Calu3 (cell line): ENCODE data around the gene AP3S2. TPM values are rescaled to one million over a fixed set of nuclear protein-coding genes. Genes with fewer than 3 reads are reported as not detected.
A peak's percentile ranks its signal among the peaks of the same experiment; 100 is the strongest.
"Not testable (repeated sequence)": the region's sequence is repeated elsewhere in the genome, so short reads cannot be mapped to it uniquely, and the experiment has no call there.

Experiments
- BruUV-seq: library from RNA; stranded (reverse); fragments of 400-500 nt; replicated peaks from 2 replicates; lab custom pipeline; 2021; lab: Mats Ljungman, UMichigan
- CTCF ChIA-PET: fragments of 300-600 bp; sonication (Branson Sonifier 250); formaldehyde crosslinking; loops from one replicate; lab custom pipeline; 2022; ENCODE audit warnings: antibody characterized with exemption; lab: Charles Lee
- DNase-seq: peaks from one replicate; pipeline ENCODE4 v3.0.0; 2022
- H3K27ac Mint-ChIP-seq: one replicate; pipeline ENCODE4 v1.8.0; 2022; ENCODE audit warnings: mixed read lengths; ENCODE audit not compliant: unreplicated experiment
- H3K27me3 Mint-ChIP-seq: one replicate; pipeline ENCODE4 v1.8.0; 2022; ENCODE audit warnings: mixed read lengths; ENCODE audit not compliant: unreplicated experiment
- H3K36me3 Mint-ChIP-seq: one replicate; pipeline ENCODE4 v1.8.0; 2022; ENCODE audit warnings: mild to moderate bottlenecking, moderate library complexity, mixed read lengths; ENCODE audit not compliant: insufficient read depth, unreplicated experiment
- H3K4me1 Mint-ChIP-seq: one replicate; pipeline ENCODE4 v1.8.0; 2022; ENCODE audit warnings: mild to moderate bottlenecking, low read depth, mixed read lengths; ENCODE audit not compliant: unreplicated experiment
- H3K4me3 Mint-ChIP-seq: one replicate; pipeline ENCODE4 v1.8.0; 2022; ENCODE audit warnings: mild to moderate bottlenecking, low read depth, moderate library complexity, mixed read lengths; ENCODE audit not compliant: unreplicated experiment
- H3K9me3 Mint-ChIP-seq: one replicate; pipeline ENCODE4 v1.8.0; 2022; ENCODE audit warnings: low read depth, mixed read lengths; ENCODE audit not compliant: unreplicated experiment
- CTCF ChIP-seq: fragments of 200-600 bp; IDR thresholded peaks from one replicate; pipeline ENCODE4 v1.8.0; 2022; ENCODE audit warnings: antibody characterized with exemption; ENCODE audit not compliant: unreplicated experiment
- intact Hi-C: fragments of 100-400 bp; cut with micrococcal nuclease; formaldehyde crosslinking; loops from one replicate; pipeline ENCODE4 v1.10.0; 2022; ENCODE audit not compliant: unreplicated experiment
- total RNA-seq: library from RNA; stranded (reverse); gene quantifications from 2 replicates; pipeline ENCODE4 v1.2.3, GENCODE V29; 2022

AP3S2 gene
- total RNA-seq, 1 experiment from 2014 or later = 46.2 TPM

DNA sequence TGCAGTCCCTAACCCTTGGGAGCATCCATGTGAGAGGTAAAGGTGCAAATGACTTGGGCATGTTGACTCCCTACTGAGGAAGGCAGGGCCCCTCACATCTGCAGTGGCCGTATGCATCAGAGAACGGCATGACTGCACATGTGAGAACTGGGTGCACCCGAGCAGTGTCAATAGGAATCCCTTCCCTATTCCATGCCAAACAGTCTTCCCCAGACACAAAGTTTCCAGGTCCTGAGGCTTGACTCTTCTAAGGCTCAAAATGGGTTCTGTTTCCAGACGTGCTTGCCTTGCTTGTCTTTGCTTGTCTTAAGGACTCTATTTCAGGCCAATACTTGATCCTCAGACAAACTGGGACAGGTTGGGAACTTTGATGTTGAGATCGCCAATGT, 58.6 kb downstream of the AP3S2 start:
- Mint-ChIP-seq H3K27ac (no peak overlapping the region), H3K9me3 (no peaks in the 10 kb centered on the region), H3K4me1 (peaks cover 5% of the 10 kb centered on the region), H3K4me3 (no peak overlapping the region), H3K27me3 (no peaks in the 10 kb centered on the region), H3K36me3 (peaks cover 20% of the 10 kb centered on the region)
- CTCF ChIA-PET = no interaction called here
- no TSS peak for BruUV-seq
- no peak for TF ChIP-seq CTCF
- intact Hi-C loops = no loop called here
- DNase-seq = no peak

DNA sequence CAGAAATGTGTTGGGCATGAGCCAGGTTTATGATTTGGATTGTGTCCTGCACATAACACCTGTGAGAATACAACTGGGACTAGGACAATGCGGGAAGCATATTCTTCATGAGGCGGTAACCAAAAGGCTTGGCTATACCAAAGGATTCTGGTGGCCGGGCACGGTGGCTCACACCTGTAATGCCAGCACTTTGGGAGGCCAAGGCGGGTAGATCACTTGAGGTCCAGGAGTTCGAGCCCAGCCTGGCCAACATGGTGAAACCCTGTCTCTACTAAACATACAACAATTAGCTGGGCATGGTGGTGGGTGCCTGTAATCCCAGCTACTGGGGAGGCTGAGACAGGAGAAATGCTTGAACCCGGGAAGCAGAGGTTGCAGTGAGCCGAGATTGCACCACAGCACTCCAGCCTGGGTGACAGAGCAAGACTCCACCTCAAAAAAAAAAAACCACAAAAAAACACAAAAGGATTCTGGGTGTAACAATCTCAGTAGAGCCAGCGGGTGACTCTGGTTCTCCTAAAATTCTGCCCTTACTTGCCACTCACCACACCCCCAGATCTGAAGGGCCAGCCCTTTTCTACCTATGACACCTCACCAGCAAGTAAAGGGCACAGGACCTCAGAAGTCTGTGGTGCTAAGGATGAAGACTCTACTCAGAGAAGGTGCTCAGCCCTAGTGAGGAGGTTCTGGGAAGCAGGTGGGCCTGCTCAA, 59.2 kb downstream of the AP3S2 start:
- H3K36me3 Mint-ChIP-seq = peaks cover 24% of the 10 kb centered on the region
- intact Hi-C loops, CTCF ChIA-PET, H3K9me3 Mint-ChIP-seq, H3K27ac Mint-ChIP-seq, DNase-seq, H3K27me3 Mint-ChIP-seq, H3K4me3 Mint-ChIP-seq: not testable (repeated sequence)
- peaks cover 11% of the 10 kb centered on the region for H3K4me1 Mint-ChIP-seq
- TSS peak; percentile 53 for BruUV-seq

- peaks cover 11% of the 10 kb centered on the region for H3K4me1 Mint-ChIP-seq
- no TSS peak for BruUV-seq
- H3K9me3 Mint-ChIP-seq = no peaks in the 10 kb centered on the region
- no peak overlapping the region for H3K27ac Mint-ChIP-seq
- CTCF ChIA-PET = no interaction called here
- H3K27me3 Mint-ChIP-seq = no peaks in the 10 kb centered on the region
- H3K36me3 Mint-ChIP-seq = peaks cover 24% of the 10 kb centered on the region
- no peak for TF ChIP-seq CTCF
- DNase-seq = no peak
- intact Hi-C loops = no loop called here
- no peak overlapping the region for H3K4me3 Mint-ChIP-seq
Measured at GRCh38 chr15:89833966-89834365, 59.8 kb downstream of the AP3S2 start.

GRCh38 chr15:89830639-89831038, 63.2 kb downstream of the AP3S2 start:
- no TSS peak for BruUV-seq
- Mint-ChIP-seq H3K9me3 (no peaks in the 10 kb centered on the region), H3K27me3 (no peaks in the 10 kb centered on the region), H3K4me3 (peak overlapping the region; percentile 33), H3K27ac (peak overlapping the region; percentile 35), H3K36me3 (peaks cover 18% of the 10 kb centered on the region), H3K4me1 (peaks cover 11% of the 10 kb centered on the region)
- no peak for DNase-seq
- no peak for TF ChIP-seq CTCF
- CTCF ChIA-PET = no interaction called here
- intact Hi-C loops = no loop called here
